Coronary artery (tissue), 2 donors: ENCODE results near the gene MME.

Source experiments
- DNase-seq: peaks from one replicate; pipeline ENCODE4 v3.0.0-alpha.2; 2017; ENCODE audit warnings: low spot score
- H3K27ac ChIP-seq, 2 donors: fragments of 200-600 bp; sonication (generic); one replicate each; pipeline ENCODE4 v1.5.1; 2016 to 2019
- H3K4me3 ChIP-seq: fragments of 200-600 bp; sonication (generic); 2 replicates; pipeline ENCODE4 v1.5.1; 2016; ENCODE audit warnings: mild to moderate bottlenecking, moderate library complexity
- CTCF ChIP-seq: fragments of 200-600 bp; sonication (generic); IDR thresholded peaks from one replicate; pipeline ENCODE4 v1.5.1; 2019; ENCODE audit warnings: antibody characterized with exemption

Gene MME

GRCh38 chr3:155080692-155081091 is 573 bp downstream of the MME start:
- Histone ChIP-seq H3K4me3 (peak overlapping the region; percentile 73), H3K27ac (no peak overlapping the region)
- no peak for DNase-seq
- no peak for TF ChIP-seq CTCF

GRCh38 chr3:155083313-155083905 is 3.3 kb downstream of the MME start:
- DNase-seq, result no peak
- Histone ChIP-seq H3K27ac (no peak overlapping the region), H3K4me3 (no peak overlapping the region)
- no peak for TF ChIP-seq CTCF

- H3K4me3 ChIP-seq, result no peak overlapping the region
- no peak for DNase-seq
- no peak for TF ChIP-seq CTCF
- no peak overlapping the region for H3K27ac ChIP-seq
These were observed 4.4 kb downstream of the MME start for GRCh38 chr3:155084567-155084966.

GRCh38 chr3:155086051-155086450 is 5.9 kb downstream of the MME start:
- Histone ChIP-seq H3K27ac (no peak overlapping the region), H3K4me3 (no peak overlapping the region)
- no peak for TF ChIP-seq CTCF
- no peak for DNase-seq

- DNase-seq, result no peak
These were observed 8.7 kb downstream of the MME start for GRCh38 chr3:155088706-155089345.

GRCh38 chr3:155089495-155089894 is 9.4 kb downstream of the MME start:
- no peak for TF ChIP-seq CTCF
- no peak for DNase-seq
- H3K27ac ChIP-seq, result no peak overlapping the region

More at GRCh38 chr3:155088706-155089345, 8.7 kb downstream of the MME start:
- TF ChIP-seq CTCF, result no peak
- Histone ChIP-seq H3K4me3 (no peak overlapping the region), H3K27ac (no peak overlapping the region)

GRCh38 chr3:155093261-155093660 is 13.1 kb downstream of the MME start:
- TF ChIP-seq CTCF, result no peak
- no peak for DNase-seq
- Histone ChIP-seq H3K27ac (no peak overlapping the region), H3K4me3 (no peak overlapping the region)

More at GRCh38 chr3:155089495-155089894, 9.4 kb downstream of the MME start:
- no peak overlapping the region for H3K4me3 ChIP-seq
